HL-60 (cell line): Measurements from ENCODE around the gene FLNB.

Source experiments
- CTCF ChIP-seq: IDR thresholded peaks from one replicate; pipeline ENCODE4 v1.5.1; 2011; ENCODE audit warnings: low read length, control low read depth, inconsistent platforms; ENCODE audit not compliant: insufficient read depth
- GABPA ChIP-seq: IDR thresholded peaks from 2 replicates; pipeline ENCODE4 v1.6.1; 2012; ENCODE audit warnings: low read depth
- POLR2AphosphoS5 ChIP-seq: IDR thresholded peaks from 2 replicates; pipeline ENCODE4 v1.6.1; 2012; ENCODE audit warnings: low read depth
- REST ChIP-seq: IDR thresholded peaks from 2 replicates; pipeline ENCODE4 v1.6.1; 2012; ENCODE audit warnings: low read depth; ENCODE audit not compliant: insufficient replicate concordance
- SPI1 ChIP-seq: IDR thresholded peaks from 2 replicates; pipeline ENCODE4 v1.6.1; 2012; ENCODE audit warnings: low read depth, mild to moderate bottlenecking, borderline replicate concordance

GRCh38 chr3:58012302-58012701 is 4.1 kb downstream of the FLNB start:
- no peak for TF ChIP-seq GABPA
- TF ChIP-seq CTCF: no peak
- TF ChIP-seq POLR2AphosphoS5: no peak
- TF ChIP-seq REST: no peak
- TF ChIP-seq SPI1: no peak
